ENCODE results near the gene ME1. TPM values are rescaled to one million over a fixed set of nuclear protein-coding genes. Genes with fewer than 3 reads are reported as not detected.

The ME1 gene
- total RNA-seq, 1 experiment from 2014 or later, result 5.3 TPM

DNA sequence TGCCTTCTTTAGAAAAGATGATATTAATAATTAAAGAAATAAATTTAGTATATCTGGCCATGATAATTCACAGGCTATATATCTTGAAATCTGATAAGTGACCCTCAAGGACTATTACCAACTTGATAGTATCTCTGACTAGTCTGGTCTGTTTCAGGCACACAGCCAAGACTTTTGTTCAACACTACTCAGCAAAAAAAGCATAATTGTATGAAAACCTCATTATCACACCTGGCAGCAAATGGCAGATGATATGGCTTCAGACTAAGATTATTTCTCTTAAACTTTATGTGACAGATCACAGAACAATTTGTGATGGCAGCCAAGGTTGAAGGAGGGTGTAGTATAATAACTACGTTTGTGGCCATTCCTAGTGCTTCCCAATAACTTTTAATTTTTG, 123.0 kb downstream of the ME1 start:
- CTCF ChIA-PET, result no interaction called here
- no peak overlapping the region for H3K4me3 Mint-ChIP-seq
- no peak for ATAC-seq
- H3K36me3 Mint-ChIP-seq, result no peaks in the 10 kb centered on the region
- H3K4me1 Mint-ChIP-seq, result peaks cover 6% of the 10 kb centered on the region; the same call in 1 of the 2 replicates
- no peaks in the 10 kb centered on the region for H3K27me3 Mint-ChIP-seq (ENCODE audit: low read depth)
- no peak for DNase-seq (ENCODE audit: low spot score)
- TF ChIP-seq, protein P1, sequence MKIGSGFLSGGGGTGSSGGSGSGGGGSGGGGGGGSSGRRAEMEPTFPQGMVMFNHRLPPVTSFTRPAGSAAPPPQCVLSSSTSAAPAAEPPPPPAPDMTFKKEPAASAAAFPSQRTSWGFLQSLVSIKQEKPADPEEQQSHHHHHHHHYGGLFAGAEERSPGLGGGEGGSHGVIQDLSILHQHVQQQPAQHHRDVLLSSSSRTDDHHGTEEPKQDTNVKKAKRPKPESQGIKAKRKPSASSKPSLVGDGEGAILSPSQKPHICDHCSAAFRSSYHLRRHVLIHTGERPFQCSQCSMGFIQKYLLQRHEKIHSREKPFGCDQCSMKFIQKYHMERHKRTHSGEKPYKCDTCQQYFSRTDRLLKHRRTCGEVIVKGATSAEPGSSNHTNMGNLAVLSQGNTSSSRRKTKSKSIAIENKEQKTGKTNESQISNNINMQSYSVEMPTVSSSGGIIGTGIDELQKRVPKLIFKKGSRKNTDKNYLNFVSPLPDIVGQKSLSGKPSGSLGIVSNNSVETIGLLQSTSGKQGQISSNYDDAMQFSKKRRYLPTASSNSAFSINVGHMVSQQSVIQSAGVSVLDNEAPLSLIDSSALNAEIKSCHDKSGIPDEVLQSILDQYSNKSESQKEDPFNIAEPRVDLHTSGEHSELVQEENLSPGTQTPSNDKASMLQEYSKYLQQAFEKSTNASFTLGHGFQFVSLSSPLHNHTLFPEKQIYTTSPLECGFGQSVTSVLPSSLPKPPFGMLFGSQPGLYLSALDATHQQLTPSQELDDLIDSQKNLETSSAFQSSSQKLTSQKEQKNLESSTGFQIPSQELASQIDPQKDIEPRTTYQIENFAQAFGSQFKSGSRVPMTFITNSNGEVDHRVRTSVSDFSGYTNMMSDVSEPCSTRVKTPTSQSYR (CRISPR knock-in tag; IDR thresholded peaks at IDR 0.05), result no peak
- TF ChIP-seq ZNF138 (CRISPR knock-in tag; conservative IDR thresholded peaks at IDR 0.05) (no peak), RELA (CRISPR knock-in tag; IDR thresholded peaks at IDR 0.05; ENCODE audit: borderline replicate concordance) (no peak), NFYB (CRISPR knock-in tag; conservative IDR thresholded peaks at IDR 0.05; ENCODE audit: low read depth) (no peak), ETV6 (CRISPR knock-in tag; IDR thresholded peaks at IDR 0.05) (no peak), ZNF396 (CRISPR knock-in tag; IDR thresholded peaks at IDR 0.05; ENCODE audit: borderline replicate concordance) (no peak), IRF2 (CRISPR knock-in tag; IDR thresholded peaks at IDR 0.05; ENCODE audit: borderline replicate concordance, low read depth) (no peak)
- TF ChIP-seq, protein P2, sequence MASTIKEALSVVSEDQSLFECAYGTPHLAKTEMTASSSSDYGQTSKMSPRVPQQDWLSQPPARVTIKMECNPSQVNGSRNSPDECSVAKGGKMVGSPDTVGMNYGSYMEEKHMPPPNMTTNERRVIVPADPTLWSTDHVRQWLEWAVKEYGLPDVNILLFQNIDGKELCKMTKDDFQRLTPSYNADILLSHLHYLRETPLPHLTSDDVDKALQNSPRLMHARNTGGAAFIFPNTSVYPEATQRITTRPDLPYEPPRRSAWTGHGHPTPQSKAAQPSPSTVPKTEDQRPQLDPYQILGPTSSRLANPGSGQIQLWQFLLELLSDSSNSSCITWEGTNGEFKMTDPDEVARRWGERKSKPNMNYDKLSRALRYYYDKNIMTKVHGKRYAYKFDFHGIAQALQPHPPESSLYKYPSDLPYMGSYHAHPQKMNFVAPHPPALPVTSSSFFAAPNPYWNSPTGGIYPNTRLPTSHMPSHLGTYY (CRISPR knock-in tag; IDR thresholded peaks at IDR 0.05), result no peak
- TF ChIP-seq, protein P3, sequence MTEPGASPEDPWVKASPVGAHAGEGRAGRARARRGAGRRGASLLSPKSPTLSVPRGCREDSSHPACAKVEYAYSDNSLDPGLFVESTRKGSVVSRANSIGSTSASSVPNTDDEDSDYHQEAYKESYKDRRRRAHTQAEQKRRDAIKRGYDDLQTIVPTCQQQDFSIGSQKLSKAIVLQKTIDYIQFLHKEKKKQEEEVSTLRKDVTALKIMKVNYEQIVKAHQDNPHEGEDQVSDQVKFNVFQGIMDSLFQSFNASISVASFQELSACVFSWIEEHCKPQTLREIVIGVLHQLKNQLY (CRISPR knock-in tag; IDR thresholded peaks at IDR 0.05), result no peak
- POLR2A ChIA-PET, result no interaction called here
- no peaks in the 10 kb centered on the region for H3K9me3 Mint-ChIP-seq
- H3K27ac Mint-ChIP-seq, result no peak overlapping the region

DNA sequence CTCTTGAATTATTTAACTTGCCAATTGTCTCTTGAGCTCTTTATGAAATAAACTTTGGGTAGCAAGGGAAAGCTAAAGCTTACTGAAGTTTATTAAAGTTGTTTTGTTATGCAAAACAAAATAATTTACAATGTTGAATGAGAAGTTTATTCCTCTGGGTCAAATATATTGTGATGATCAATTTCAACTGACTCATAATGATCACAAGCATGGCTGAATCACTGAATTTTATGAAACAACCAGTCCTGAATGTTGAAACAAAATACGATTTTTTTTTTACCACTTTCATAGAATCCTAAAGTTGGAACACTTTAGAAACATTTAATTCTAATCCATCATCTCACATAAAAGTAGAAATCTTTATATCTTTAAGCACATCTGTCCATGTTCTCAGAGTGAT, 127.4 kb downstream of the ME1 start:
- Mint-ChIP-seq H3K4me1 (no peaks in the 10 kb centered on the region), H3K9me3 (peaks cover 9% of the 10 kb centered on the region), H3K27ac (no peak overlapping the region), H3K36me3 (no peaks in the 10 kb centered on the region), H3K4me3 (no peak overlapping the region), H3K27me3 (ENCODE audit: low read depth) (no peaks in the 10 kb centered on the region)
- DNase-seq (ENCODE audit: low spot score) (no peak), ATAC-seq (no peak)
- ChIA-PET POLR2A (no interaction called here), CTCF (no interaction called here)
- TF ChIP-seq KAT7 (CRISPR knock-in tag; IDR thresholded peaks at IDR 0.05; ENCODE audit: borderline replicate concordance), result no peak
- TF ChIP-seq OVOL2 (CRISPR knock-in tag; IDR thresholded peaks at IDR 0.05; ENCODE audit: borderline replicate concordance), result no peak
- TF ChIP-seq, protein P4, sequence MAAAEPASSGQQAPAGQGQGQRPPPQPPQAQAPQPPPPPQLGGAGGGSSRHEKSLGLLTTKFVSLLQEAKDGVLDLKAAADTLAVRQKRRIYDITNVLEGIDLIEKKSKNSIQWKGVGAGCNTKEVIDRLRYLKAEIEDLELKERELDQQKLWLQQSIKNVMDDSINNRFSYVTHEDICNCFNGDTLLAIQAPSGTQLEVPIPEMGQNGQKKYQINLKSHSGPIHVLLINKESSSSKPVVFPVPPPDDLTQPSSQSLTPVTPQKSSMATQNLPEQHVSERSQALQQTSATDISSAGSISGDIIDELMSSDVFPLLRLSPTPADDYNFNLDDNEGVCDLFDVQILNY (CRISPR knock-in tag; IDR thresholded peaks at IDR 0.05), result no peak
- no peak for TF ChIP-seq SMAD3 (CRISPR knock-in tag; IDR thresholded peaks at IDR 0.05; ENCODE audit: borderline replicate concordance)
- no peak for TF ChIP-seq ESRRA (CRISPR knock-in tag; IDR thresholded peaks at IDR 0.05; ENCODE audit: borderline replicate concordance)
- no peak for TF ChIP-seq MYBL2 (CRISPR knock-in tag; IDR thresholded peaks at IDR 0.05)

DNA sequence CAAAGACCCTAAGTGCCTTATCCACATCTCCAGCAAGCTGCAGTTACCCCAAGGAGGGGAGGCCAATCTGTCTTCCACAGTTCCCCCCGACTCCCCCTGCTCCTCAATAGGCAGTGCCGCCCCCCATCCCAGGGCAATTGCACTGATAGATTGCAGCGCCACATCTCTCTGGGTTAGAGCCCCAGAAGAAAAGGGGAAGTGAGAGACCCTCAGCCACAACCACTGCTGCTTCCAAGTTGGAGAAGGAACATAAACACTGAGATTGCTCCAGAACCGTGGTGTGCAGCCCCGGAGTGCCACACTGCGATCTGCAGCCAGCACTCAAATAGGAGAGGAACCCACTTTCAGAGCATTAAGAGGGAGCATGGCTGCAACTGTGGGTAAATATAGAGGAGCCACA, 136.2 kb downstream of the ME1 start:
- peaks cover 4% of the 10 kb centered on the region for H3K36me3 Mint-ChIP-seq
- CTCF ChIA-PET, result no interaction called here
- no peaks in the 10 kb centered on the region for H3K4me1 Mint-ChIP-seq
- DNase-seq (ENCODE audit: low spot score) (no peak), ATAC-seq (no peak)
- H3K9me3 Mint-ChIP-seq, result peaks cover 20% of the 10 kb centered on the region
- no peaks in the 10 kb centered on the region for H3K27me3 Mint-ChIP-seq (ENCODE audit: low read depth)
- no peak for TF ChIP-seq NFE2L1 (CRISPR knock-in tag; IDR thresholded peaks at IDR 0.05)
- TF ChIP-seq, protein P5, sequence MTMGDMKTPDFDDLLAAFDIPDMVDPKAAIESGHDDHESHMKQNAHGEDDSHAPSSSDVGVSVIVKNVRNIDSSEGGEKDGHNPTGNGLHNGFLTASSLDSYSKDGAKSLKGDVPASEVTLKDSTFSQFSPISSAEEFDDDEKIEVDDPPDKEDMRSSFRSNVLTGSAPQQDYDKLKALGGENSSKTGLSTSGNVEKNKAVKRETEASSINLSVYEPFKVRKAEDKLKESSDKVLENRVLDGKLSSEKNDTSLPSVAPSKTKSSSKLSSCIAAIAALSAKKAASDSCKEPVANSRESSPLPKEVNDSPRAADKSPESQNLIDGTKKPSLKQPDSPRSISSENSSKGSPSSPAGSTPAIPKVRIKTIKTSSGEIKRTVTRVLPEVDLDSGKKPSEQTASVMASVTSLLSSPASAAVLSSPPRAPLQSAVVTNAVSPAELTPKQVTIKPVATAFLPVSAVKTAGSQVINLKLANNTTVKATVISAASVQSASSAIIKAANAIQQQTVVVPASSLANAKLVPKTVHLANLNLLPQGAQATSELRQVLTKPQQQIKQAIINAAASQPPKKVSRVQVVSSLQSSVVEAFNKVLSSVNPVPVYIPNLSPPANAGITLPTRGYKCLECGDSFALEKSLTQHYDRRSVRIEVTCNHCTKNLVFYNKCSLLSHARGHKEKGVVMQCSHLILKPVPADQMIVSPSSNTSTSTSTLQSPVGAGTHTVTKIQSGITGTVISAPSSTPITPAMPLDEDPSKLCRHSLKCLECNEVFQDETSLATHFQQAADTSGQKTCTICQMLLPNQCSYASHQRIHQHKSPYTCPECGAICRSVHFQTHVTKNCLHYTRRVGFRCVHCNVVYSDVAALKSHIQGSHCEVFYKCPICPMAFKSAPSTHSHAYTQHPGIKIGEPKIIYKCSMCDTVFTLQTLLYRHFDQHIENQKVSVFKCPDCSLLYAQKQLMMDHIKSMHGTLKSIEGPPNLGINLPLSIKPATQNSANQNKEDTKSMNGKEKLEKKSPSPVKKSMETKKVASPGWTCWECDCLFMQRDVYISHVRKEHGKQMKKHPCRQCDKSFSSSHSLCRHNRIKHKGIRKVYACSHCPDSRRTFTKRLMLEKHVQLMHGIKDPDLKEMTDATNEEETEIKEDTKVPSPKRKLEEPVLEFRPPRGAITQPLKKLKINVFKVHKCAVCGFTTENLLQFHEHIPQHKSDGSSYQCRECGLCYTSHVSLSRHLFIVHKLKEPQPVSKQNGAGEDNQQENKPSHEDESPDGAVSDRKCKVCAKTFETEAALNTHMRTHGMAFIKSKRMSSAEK (CRISPR knock-in tag; IDR thresholded peaks at IDR 0.05; ENCODE audit: borderline replicate concordance), result no peak
- TF ChIP-seq, protein P6, sequence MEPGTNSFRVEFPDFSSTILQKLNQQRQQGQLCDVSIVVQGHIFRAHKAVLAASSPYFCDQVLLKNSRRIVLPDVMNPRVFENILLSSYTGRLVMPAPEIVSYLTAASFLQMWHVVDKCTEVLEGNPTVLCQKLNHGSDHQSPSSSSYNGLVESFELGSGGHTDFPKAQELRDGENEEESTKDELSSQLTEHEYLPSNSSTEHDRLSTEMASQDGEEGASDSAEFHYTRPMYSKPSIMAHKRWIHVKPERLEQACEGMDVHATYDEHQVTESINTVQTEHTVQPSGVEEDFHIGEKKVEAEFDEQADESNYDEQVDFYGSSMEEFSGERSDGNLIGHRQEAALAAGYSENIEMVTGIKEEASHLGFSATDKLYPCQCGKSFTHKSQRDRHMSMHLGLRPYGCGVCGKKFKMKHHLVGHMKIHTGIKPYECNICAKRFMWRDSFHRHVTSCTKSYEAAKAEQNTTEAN (CRISPR knock-in tag; IDR thresholded peaks at IDR 0.05), result no peak
- no peak for TF ChIP-seq ELF4 (CRISPR knock-in tag; IDR thresholded peaks at IDR 0.05; ENCODE audit: low read depth)
- no peak overlapping the region for H3K27ac Mint-ChIP-seq
- POLR2A ChIA-PET, result no interaction called here
- no peak overlapping the region for H3K4me3 Mint-ChIP-seq
